Keratinocyte (primary cell): ENCODE data around the gene EPHA1.

Source experiments
- CTCF ChIP-seq, 3 experiments: IDR thresholded peaks in 1 of 3; conservative IDR thresholded peaks in 1 of 3; optimal IDR thresholded peaks in 1 of 3; 2 replicates in 2 of 3; 3 replicates in 1 of 3; pipeline versions ENCODE3 to v1.5.1; 2011; ENCODE audit warnings: low read length in 3 of 3, mild to moderate bottlenecking in 3 of 3, moderate library complexity in 2 of 3, control low read depth in 1 of 3, inconsistent platforms in 1 of 3; ENCODE audit not compliant: insufficient read depth in 2 of 3; ENCODE audit errors: extremely low read depth in 1 of 3
- EZH2 ChIP-seq: IDR thresholded peaks from one replicate; pipeline ENCODE4 v1.6.1; 2012; ENCODE audit warnings: inconsistent platforms, mild to moderate bottlenecking, low read length, moderate library complexity

GRCh38 chr7:143391462-143392404 is 16.9 kb downstream of the EPHA1 start:
- TF ChIP-seq EZH2, result no peak
- no peak for TF ChIP-seq CTCF (optimal IDR thresholded peaks at IDR 0.05 in 1 of 3, IDR thresholded peaks at IDR 0.05 in 1 of 3, conservative IDR thresholded peaks at IDR 0.05 in 1 of 3; ENCODE audit: extremely low read depth in 1 of 3, insufficient read depth in 2 of 3, low read length in 3 of 3)
